SIG-M5 treated with dmso at 0.1 percent for 504 hours (cell line): Measurements from ENCODE around the gene OR2S2.

Source experiments
- DNase-seq: peaks from one replicate; lab custom pipeline; 2025; ENCODE audit not compliant: unreplicated experiment; lab: John Stamatoyannopoulos, UW

Gene OR2S2

GRCh38 chr9:35965011-35965410, 7.1 kb upstream of the OR2S2 start:
- no peak for DNase-seq

GRCh38 chr9:35962126-35962906, 4.4 kb upstream of the OR2S2 start:
- no peak for DNase-seq

- DNase-seq, result no peak
Measured at GRCh38 chr9:35960039-35960655, 2.2 kb upstream of the OR2S2 start.

GRCh38 chr9:35956651-35957050, 1.3 kb downstream of the OR2S2 start:
- DNase-seq, result no peak

- DNase-seq, result peak; percentile 63
Measured at GRCh38 chr9:35954942-35955546, 2.9 kb downstream of the OR2S2 start.

- no peak for DNase-seq
Measured at GRCh38 chr9:35952526-35953191, 5.3 kb downstream of the OR2S2 start.

- no peak for DNase-seq
Measured at GRCh38 chr9:35951736-35952135, 6.2 kb downstream of the OR2S2 start.

GRCh38 chr9:35948901-35949318, 9.0 kb downstream of the OR2S2 start:
- no peak for DNase-seq

- DNase-seq, result no peak
Measured at GRCh38 chr9:35948451-35948850, 9.5 kb downstream of the OR2S2 start.

GRCh38 chr9:35945341-35946018, 12.5 kb downstream of the OR2S2 start:
- DNase-seq, result peak; percentile 49

GRCh38 chr9:35944841-35945240, 13.1 kb downstream of the OR2S2 start:
- no peak for DNase-seq

- DNase-seq, result no peak
Measured at GRCh38 chr9:35944173-35944572, 13.8 kb downstream of the OR2S2 start.

GRCh38 chr9:35942286-35942685, 15.7 kb downstream of the OR2S2 start:
- DNase-seq, result no peak

GRCh38 chr9:35940458-35941407, 17.2 kb downstream of the OR2S2 start:
- no peak for DNase-seq

GRCh38 chr9:35939679-35940250, 18.2 kb downstream of the OR2S2 start:
- no peak for DNase-seq

- no peak for DNase-seq
Measured at GRCh38 chr9:35938474-35939356, 19.2 kb downstream of the OR2S2 start.

GRCh38 chr9:35937227-35937626, 20.7 kb downstream of the OR2S2 start:
- peak; percentile 58 for DNase-seq

GRCh38 chr9:35935755-35936509, 22.0 kb downstream of the OR2S2 start:
- no peak for DNase-seq
